K562 (cell line): Measurements from ENCODE around the gene ZNF513. TPM values are rescaled to one million over a fixed set of nuclear protein-coding genes. Genes with fewer than 3 reads are reported as not detected.

Experiments
- BRCA1 ChIP-seq, 2 experiments: fragments of 450-650 bp in 1 of 2; sonication (generic) in 1 of 2; formaldehyde crosslinking in 1 of 2; IDR thresholded peaks; 2 replicates each; pipeline versions ENCODE4 v1.5.0 to v1.6.1; 2017 to 2020; ENCODE audit warnings: mild to moderate bottlenecking in 1 of 2, missing genetic modification reagents in 1 of 2
- ELF1 ChIP-seq: fragments of 200-800 bp; sonication (Bioruptor generic); IDR thresholded peaks from 2 replicates; pipeline ENCODE4 v1.6.1; 2016; ENCODE audit warnings: missing genetic modification characterization, missing compliant biosample characterization
- EP400 ChIP-seq: fragments of 450-650 bp; IDR thresholded peaks from 2 replicates; pipeline ENCODE4 v1.6.1; 2017; ENCODE audit warnings: antibody characterized with exemption, mild to moderate bottlenecking, moderate library complexity
- FOXP4 ChIP-seq: sonication (generic); formaldehyde crosslinking; IDR thresholded peaks from 2 replicates; pipeline ENCODE4 v1.8.0; 2022; ENCODE audit warnings: mild to moderate bottlenecking, missing genetic modification reagents, borderline replicate concordance
- MLX ChIP-seq, 2 experiments: fragments of 450-650 bp in 1 of 2; sonication (generic) in 1 of 2; formaldehyde crosslinking; conservative IDR thresholded peaks; 2 replicates each; pipeline versions ENCODE4 v1.4.0 to v1.8.1; 2020 to 2022; ENCODE audit warnings: mild to moderate bottlenecking in 1 of 2, missing genetic modification reagents in 1 of 2
- MXI1 ChIP-seq: IDR thresholded peaks from 2 replicates; pipeline ENCODE4 v1.6.1; 2011; ENCODE audit warnings: low read depth, mild to moderate bottlenecking, improper control_type of control experiment, low read length
- NCOA2 ChIP-seq, 2 experiments: fragments of 450-650 bp; IDR thresholded peaks; 2 replicates each; pipeline ENCODE4 v1.6.1; 2018; ENCODE audit warnings: mild to moderate bottlenecking in 2 of 2, moderate library complexity in 1 of 2; ENCODE audit not compliant: partially characterized antibody in 2 of 2
- NR2F6 ChIP-seq: fragments of 450-650 bp; formaldehyde crosslinking; IDR thresholded peaks from 2 replicates; pipeline ENCODE4 v1.4.0; 2020; ENCODE audit warnings: mild to moderate bottlenecking
- PHF20 ChIP-seq: fragments of 450-650 bp; IDR thresholded peaks from 2 replicates; pipeline ENCODE4 v1.6.1; 2018; ENCODE audit not compliant: partially characterized antibody
- PHF21A ChIP-seq: fragments of 450-650 bp; IDR thresholded peaks from 2 replicates; pipeline ENCODE4 v1.6.1; 2017; ENCODE audit warnings: low read depth, borderline replicate concordance
- PHF8 ChIP-seq: fragments of 200-600 bp; sonication (generic); IDR thresholded peaks from 2 replicates; pipeline ENCODE4 v1.6.1; 2012; ENCODE audit warnings: mixed run types, mild to moderate bottlenecking, inconsistent platforms, low read length, moderate library complexity, borderline replicate concordance
- POU5F1 ChIP-seq: fragments of 150-350 bp; IDR thresholded peaks from 2 replicates; pipeline ENCODE4 v1.6.1; 2014; ENCODE audit warnings: borderline replicate concordance, low read length, low read depth, mild to moderate bottlenecking; ENCODE audit not compliant: partially characterized antibody
- STAT5B ChIP-seq: fragments of 250-450 bp; sonication (Bioruptor Pico); IDR thresholded peaks from 2 replicates; pipeline ENCODE4 v1.8.0; 2021; ENCODE audit warnings: mild to moderate bottlenecking, inconsistent platforms
- TAF1 ChIP-seq: IDR thresholded peaks from 2 replicates; pipeline ENCODE4 v1.6.1; 2011; ENCODE audit warnings: mild to moderate bottlenecking, low read length, moderate library complexity; ENCODE audit not compliant: insufficient read depth, control insufficient read depth, severe bottlenecking; ENCODE audit errors: extremely low read depth
- TCF15 ChIP-seq: fragments of 250-450 bp; sonication (Bioruptor Pico); IDR thresholded peaks from 2 replicates; pipeline ENCODE4 v1.8.0; 2022; ENCODE audit warnings: moderate library complexity, mild to moderate bottlenecking, inconsistent platforms
- ZKSCAN1 ChIP-seq: fragments of 150-350 bp; IDR thresholded peaks from 2 replicates; pipeline ENCODE4 v1.6.1; 2016; ENCODE audit warnings: low read depth, low read length
- ZNF140 ChIP-seq: fragments of 250-450 bp; sonication (Bioruptor Pico); IDR thresholded peaks from 2 replicates; pipeline ENCODE4 v1.8.0; 2021; ENCODE audit warnings: moderate library complexity, mild to moderate bottlenecking, inconsistent platforms
- ZNF143 ChIP-seq: sonication (generic); formaldehyde crosslinking; IDR thresholded peaks from 2 replicates; pipeline ENCODE4 v1.9.0; 2022; ENCODE audit warnings: mild to moderate bottlenecking, missing genetic modification reagents
- ZNF263 ChIP-seq: sonication (generic); formaldehyde crosslinking; IDR thresholded peaks from 2 replicates; pipeline ENCODE4 v1.8.0; 2022; ENCODE audit warnings: mild to moderate bottlenecking, missing genetic modification reagents, borderline replicate concordance
- ZNF445 ChIP-seq: fragments of 250-450 bp; sonication (Bioruptor Pico); IDR thresholded peaks from 2 replicates; pipeline ENCODE4 v1.4.0; 2020; ENCODE audit warnings: low read depth, mild to moderate bottlenecking, moderate library complexity
- ZNF766 ChIP-seq: fragments of 200-800 bp; sonication (Bioruptor generic); conservative IDR thresholded peaks from 2 replicates; pipeline ENCODE4 v1.6.1; 2016; ENCODE audit warnings: missing genetic modification characterization, missing compliant biosample characterization
- ZSCAN32 ChIP-seq: fragments of 450-650 bp; formaldehyde crosslinking; IDR thresholded peaks from 2 replicates; pipeline ENCODE4 v1.4.0; 2020; ENCODE audit warnings: mild to moderate bottlenecking, moderate library complexity
- polyA plus RNA-seq, 8 experiments: library from polyadenylated mRNA; depleted of rRNA in 4 of 8; stranded (reverse) in 5 of 8; unstranded in 3 of 8; fragments of >200 nt; fragmentation: Nextera tagmentation in 2 of 8; fragmentation: Illumina TruSeq in 1 of 8; extraction: Ambion mirVana in 2 of 8; extraction: Trizol in 1 of 8; gene quantifications; 2 replicates each; pipeline versions ENCODE4 v1.2.1 to v1.2.3, GENCODE V29; 2011 to 2014; ENCODE audit warnings: inconsistent platforms in 1 of 8, missing spikeins in 1 of 8
- total RNA-seq, 7 experiments: library from RNA; depleted of rRNA in 6 of 7; stranded (reverse); fragments of >200 nt in 6 of 7; fragmentation: Illumina TruSeq in 2 of 7; extraction: Trizol in 2 of 7; gene quantifications; 2 replicates each; pipeline versions ENCODE4 v1.2.1 to v1.2.3, GENCODE V29; 2011 to 2021; ENCODE audit warnings: low replicate concordance in 1 of 7
- TF ChIP-seq, protein P1 (sequence below): fragments of 250-450 bp; sonication (Bioruptor Pico); IDR thresholded peaks from 2 replicates; pipeline ENCODE4 v1.4.0; 2020; ENCODE audit warnings: borderline replicate concordance

ZNF513 gene
- total and polyA plus RNA-seq, 9 of the 15 experiments (the other 6 are each of a cell fraction or from before 2014, with no cell fraction given): 0.04 to 13.6 (median 4.4) TPM

- TF ChIP-seq ELF1: peak; percentile 89
- TF ChIP-seq BRCA1 (IDR thresholded peaks at IDR 0.05): no peak
- TF ChIP-seq BRCA1 (CRISPR knock-in tag; IDR thresholded peaks at IDR 0.05): no peak
- TF ChIP-seq ZNF140 (CRISPR knock-in tag): no peak
- TF ChIP-seq MXI1: peak; percentile 80
- no peak for TF ChIP-seq FOXP4
- TF ChIP-seq PHF8: peak; percentile 89
- TF ChIP-seq, protein P1, sequence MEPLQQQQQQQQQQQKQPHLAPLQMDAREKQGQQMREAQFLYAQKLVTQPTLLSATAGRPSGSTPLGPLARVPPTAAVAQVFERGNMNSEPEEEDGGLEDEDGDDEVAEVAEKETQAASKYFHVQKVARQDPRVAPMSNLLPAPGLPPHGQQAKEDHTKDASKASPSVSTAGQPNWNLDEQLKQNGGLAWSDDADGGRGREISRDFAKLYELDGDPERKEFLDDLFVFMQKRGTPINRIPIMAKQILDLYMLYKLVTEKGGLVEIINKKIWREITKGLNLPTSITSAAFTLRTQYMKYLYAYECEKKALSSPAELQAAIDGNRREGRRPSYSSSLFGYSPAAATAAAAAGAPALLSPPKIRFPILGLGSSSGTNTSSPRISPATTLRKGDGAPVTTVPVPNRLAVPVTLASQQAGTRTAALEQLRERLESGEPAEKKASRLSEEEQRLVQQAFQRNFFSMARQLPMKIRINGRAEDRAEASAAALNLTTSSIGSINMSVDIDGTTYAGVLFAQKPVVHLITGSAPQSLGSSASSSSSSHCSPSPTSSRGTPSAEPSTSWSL (CRISPR knock-in tag): peak; percentile 67; the same call in 1 of the 2 replicates
- TF ChIP-seq ZKSCAN1: 0 out of 2 replicates have a peak, but pooled peaks have one; percentile 12
- no peak for TF ChIP-seq NR2F6 (CRISPR knock-in tag)
- TF ChIP-seq TCF15 (CRISPR knock-in tag): no peak
- TF ChIP-seq POU5F1: no peak
- TF ChIP-seq ZNF445: 0 out of 2 replicates have a peak, but pooled peaks have one; percentile 52
- TF ChIP-seq ZNF143 (CRISPR knock-in tag): no peak
- peak; percentile 91 for TF ChIP-seq TAF1
- 0 out of 2 replicates have a peak, but pooled peaks have one; percentile 56 for TF ChIP-seq ZNF766 (CRISPR knock-in tag)
- TF ChIP-seq EP400: peak; percentile 84
- TF ChIP-seq ZNF263 (CRISPR knock-in tag): peak; percentile 46; the same call in 1 of the 2 replicates
- no peak; a peak in 1 of 4 replicates for TF ChIP-seq MLX (CRISPR knock-in tag; conservative IDR thresholded peaks at IDR 0.05)
- TF ChIP-seq ZSCAN32 (CRISPR knock-in tag): 0 out of 2 replicates have a peak, but pooled peaks have one; percentile 30
- no peak for TF ChIP-seq STAT5B (CRISPR knock-in tag)
- peak; percentile 76 for TF ChIP-seq PHF20
- TF ChIP-seq NCOA2 (IDR thresholded peaks at IDR 0.05; ENCODE audit: partially characterized antibody in 2 of 2): no peak
- TF ChIP-seq PHF21A: peak; percentile 64; the same call in 1 of the 2 replicates
Observed at GRCh38 chr2:27409321-27410073, 29.0 kb upstream of the ZNF513 start, which contains the start of gene PPM1G (continued).
